Activated T-cell treated with anti-CD3 and anti-CD28 coated beads for 4 hours (primary cell): ENCODE data around the gene OTX1.
"Not testable (repeated sequence)": the region's sequence is repeated elsewhere in the genome, so short reads cannot be mapped to it uniquely, and the experiment has no call there.

Experiments
- DNase-seq: peaks from one replicate; pipeline ENCODE4 v3.0.0-alpha.2; 2020

Gene OTX1

GRCh38 chr2:63050334-63051041 lies at the start of gene OTX1:
OTX1 (plus strand) TSS chr2:63050830; CDS start chr2:63052991, 2,161 bp downstream.
- no peak for DNase-seq

GRCh38 chr2:63001576-63001975 lies 49.1 kb upstream of the OTX1 start:
- DNase-seq, result no peak

GRCh38 chr2:63003351-63003750 lies 47.3 kb upstream of the OTX1 start:
- no peak for DNase-seq

GRCh38 chr2:63007813-63008458 lies 42.7 kb upstream of the OTX1 start:
- DNase-seq, result no peak

GRCh38 chr2:63008838-63009237 lies 41.8 kb upstream of the OTX1 start:
- DNase-seq, result no peak

GRCh38 chr2:63009490-63009889 lies 41.1 kb upstream of the OTX1 start:
- no peak for DNase-seq

GRCh38 chr2:63012541-63012940 lies 38.1 kb upstream of the OTX1 start:
- no peak for DNase-seq

GRCh38 chr2:63013438-63013837 lies 37.2 kb upstream of the OTX1 start:
- DNase-seq, result no peak

- no peak for DNase-seq
These were observed 35.2 kb upstream of the OTX1 start for GRCh38 chr2:63015389-63015788.

- no peak for DNase-seq
These were observed 32.2 kb upstream of the OTX1 start for GRCh38 chr2:63018439-63018838.

- DNase-seq, result not testable (repeated sequence)
These were observed 30.9 kb upstream of the OTX1 start for GRCh38 chr2:63019686-63020085.

- no peak for DNase-seq
These were observed 27.2 kb upstream of the OTX1 start for GRCh38 chr2:63023444-63023843.

GRCh38 chr2:63027220-63027619 lies 23.4 kb upstream of the OTX1 start:
- DNase-seq, result no peak

GRCh38 chr2:63029058-63029457 lies 21.6 kb upstream of the OTX1 start:
- DNase-seq, result no peak

GRCh38 chr2:63034526-63034925 lies 16.1 kb upstream of the OTX1 start:
- DNase-seq, result no peak

- no peak for DNase-seq
These were observed 15.5 kb upstream of the OTX1 start for GRCh38 chr2:63035169-63035568.

- DNase-seq, result no peak
These were observed 15.0 kb upstream of the OTX1 start for GRCh38 chr2:63035660-63036059.

- no peak for DNase-seq
These were observed 12.6 kb upstream of the OTX1 start for GRCh38 chr2:63038034-63038433.

- no peak for DNase-seq
These were observed 10.0 kb upstream of the OTX1 start for GRCh38 chr2:63040586-63040985.

GRCh38 chr2:63041592-63041991 lies 9.0 kb upstream of the OTX1 start:
- no peak for DNase-seq

- DNase-seq, result no peak
These were observed 6.0 kb upstream of the OTX1 start for GRCh38 chr2:63044362-63045327.

GRCh38 chr2:63046552-63046951 lies 4.1 kb upstream of the OTX1 start:
- DNase-seq, result no peak

- DNase-seq, result no peak
These were observed 3.7 kb upstream of the OTX1 start for GRCh38 chr2:63046961-63047320.
